ENCODE results near the gene LEP. TPM values are rescaled to one million over a fixed set of nuclear protein-coding genes. Genes with fewer than 3 reads are reported as not detected.

The LEP gene
- total RNA-seq, 2 experiments from 2014 or later = not detected

DNA sequence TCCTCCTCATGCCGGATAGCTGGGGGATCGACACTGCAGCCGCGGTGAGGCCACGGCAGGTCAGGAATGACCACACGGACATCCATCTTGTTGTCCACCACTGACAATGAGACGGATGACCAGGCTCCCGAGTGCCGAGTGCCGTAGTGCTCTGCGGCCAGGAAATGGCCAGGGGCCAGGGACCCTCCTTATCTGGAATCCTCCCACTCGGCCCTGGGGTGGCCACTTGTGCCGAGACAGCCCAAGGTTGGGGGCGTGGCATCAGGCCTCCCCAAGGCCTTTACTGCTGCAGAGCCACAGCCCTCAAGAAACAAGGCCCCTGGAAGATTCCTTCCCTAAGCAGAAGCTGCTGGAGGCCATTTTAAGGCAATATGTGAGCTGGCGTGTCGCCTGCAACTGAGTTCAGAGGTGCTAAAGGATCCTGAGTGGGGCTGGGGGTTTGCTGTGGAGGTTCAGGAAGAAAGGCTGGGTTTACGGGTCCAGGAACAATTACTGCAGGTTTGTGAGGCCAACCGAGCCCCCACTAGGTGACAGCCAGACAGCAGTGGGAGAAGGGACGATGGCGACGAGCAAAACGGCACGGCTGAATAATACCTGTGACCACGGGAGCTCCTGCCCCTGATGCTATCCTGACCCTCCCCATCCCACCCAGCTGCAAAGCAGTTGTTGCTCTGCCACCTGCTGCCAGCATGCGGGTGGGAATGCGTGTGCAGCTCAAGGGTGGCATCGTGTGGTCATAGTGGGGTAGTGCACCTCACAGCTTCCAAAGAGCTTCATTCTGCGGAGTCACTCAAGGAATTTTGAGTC is 31.6 kb upstream of the LEP start:
- CTCF ChIA-PET (ENCODE audit: unreplicated experiment) = interaction anchor here (0.6 to 2.1 kb wide), 12 partner anchors 18 to 525 kb away, joined by 3 to 11 read pairs (median 3); no protein-coding TSS in a partner anchor
- no TSS peak for BruUV-seq (replicated peaks)
- no peaks in the 10 kb centered on the region for H3K9me3 ChIP-seq (ENCODE audit: low read length)
- no peaks in the 10 kb centered on the region; the same call in 1 of the 2 replicates for H4K20me1 ChIP-seq (ENCODE audit: insufficient read depth, low read length)
- H3K27ac ChIP-seq (ENCODE audit: low read depth, low read length, poor library complexity, severe bottlenecking) = no peak overlapping the region
- no peaks in the 10 kb centered on the region for H3K4me1 ChIP-seq (ENCODE audit: insufficient read depth, low read length, poor library complexity, severe bottlenecking)
- no peaks in the 10 kb centered on the region for H3K9me2 ChIP-seq (ENCODE audit: insufficient read depth, low read length)
- POLR2A ChIA-PET = interaction anchor here (0.6 to 1.5 kb wide), 8 partner anchors 11 to 582 kb away, joined by 3 to 5 read pairs (median 3); no protein-coding TSS in a partner anchor
- no peak for TF ChIP-seq EZH2phosphoT487 (IDR thresholded peaks at IDR 0.05; ENCODE audit: borderline replicate concordance, low read depth, low read length)
- TF ChIP-seq, protein P1, sequence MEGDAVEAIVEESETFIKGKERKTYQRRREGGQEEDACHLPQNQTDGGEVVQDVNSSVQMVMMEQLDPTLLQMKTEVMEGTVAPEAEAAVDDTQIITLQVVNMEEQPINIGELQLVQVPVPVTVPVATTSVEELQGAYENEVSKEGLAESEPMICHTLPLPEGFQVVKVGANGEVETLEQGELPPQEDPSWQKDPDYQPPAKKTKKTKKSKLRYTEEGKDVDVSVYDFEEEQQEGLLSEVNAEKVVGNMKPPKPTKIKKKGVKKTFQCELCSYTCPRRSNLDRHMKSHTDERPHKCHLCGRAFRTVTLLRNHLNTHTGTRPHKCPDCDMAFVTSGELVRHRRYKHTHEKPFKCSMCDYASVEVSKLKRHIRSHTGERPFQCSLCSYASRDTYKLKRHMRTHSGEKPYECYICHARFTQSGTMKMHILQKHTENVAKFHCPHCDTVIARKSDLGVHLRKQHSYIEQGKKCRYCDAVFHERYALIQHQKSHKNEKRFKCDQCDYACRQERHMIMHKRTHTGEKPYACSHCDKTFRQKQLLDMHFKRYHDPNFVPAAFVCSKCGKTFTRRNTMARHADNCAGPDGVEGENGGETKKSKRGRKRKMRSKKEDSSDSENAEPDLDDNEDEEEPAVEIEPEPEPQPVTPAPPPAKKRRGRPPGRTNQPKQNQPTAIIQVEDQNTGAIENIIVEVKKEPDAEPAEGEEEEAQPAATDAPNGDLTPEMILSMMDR (conservative IDR thresholded peaks at IDR 0.05; ENCODE audit: low read length) = peak; percentile 98
- H3K4me2 ChIP-seq (ENCODE audit: low read length) = no peak overlapping the region
- no peak overlapping the region for H2AFZ ChIP-seq (ENCODE audit: low read length)
- H3K36me3 ChIP-seq (ENCODE audit: insufficient read depth, low read length) = no peaks in the 10 kb centered on the region
- no peak overlapping the region for H3K4me3 ChIP-seq (ENCODE audit: low read depth, low read length, poor library complexity, severe bottlenecking)
- intact Hi-C loops (cut with micrococcal nuclease; ENCODE audit: unreplicated experiment) = loop anchor here (1.0 to 10.0 kb wide), 5 partner anchors 73 to 765 kb away; no protein-coding TSS in a partner anchor
- no peaks in the 10 kb centered on the region for H3K79me2 ChIP-seq (ENCODE audit: insufficient read depth, low read depth, low read length)
- peak; percentile 80 for DNase-seq (ENCODE audit: low spot score)

- H3K4me2 ChIP-seq (ENCODE audit: low read length) = no peak overlapping the region
- ChIA-PET CTCF (ENCODE audit: unreplicated experiment) (interaction anchor here (0.6 to 2.1 kb wide), 8 partner anchors 18 to 526 kb away, joined by 3 to 11 read pairs (median 4); no protein-coding TSS in a partner anchor), POLR2A (interaction anchor here (0.7 to 1.5 kb wide), 5 partner anchors 11 to 583 kb away, joined by 3 to 5 read pairs (median 3); no protein-coding TSS in a partner anchor)
- no peaks in the 10 kb centered on the region for H3K9me2 ChIP-seq (ENCODE audit: insufficient read depth, low read length)
- TF ChIP-seq, protein P1 (conservative IDR thresholded peaks at IDR 0.05; ENCODE audit: low read length) = peak; percentile 23; the same call in 1 of the 2 replicates
- TF ChIP-seq EZH2phosphoT487 (IDR thresholded peaks at IDR 0.05; ENCODE audit: borderline replicate concordance, low read depth, low read length) = no peak
- no peak overlapping the region for H3K4me3 ChIP-seq (ENCODE audit: low read depth, low read length, poor library complexity, severe bottlenecking)
- no peak overlapping the region for H2AFZ ChIP-seq (ENCODE audit: low read length)
- H3K27ac ChIP-seq (ENCODE audit: low read depth, low read length, poor library complexity, severe bottlenecking) = no peak overlapping the region
- no peaks in the 10 kb centered on the region for H3K9me3 ChIP-seq (ENCODE audit: low read length)
- no peaks in the 10 kb centered on the region for H3K79me2 ChIP-seq (ENCODE audit: insufficient read depth, low read depth, low read length)
- H4K20me1 ChIP-seq (ENCODE audit: insufficient read depth, low read length) = no peaks in the 10 kb centered on the region; the same call in 1 of the 2 replicates
- no TSS peak for BruUV-seq (replicated peaks)
- H3K36me3 ChIP-seq (ENCODE audit: insufficient read depth, low read length) = no peaks in the 10 kb centered on the region
- no peaks in the 10 kb centered on the region for H3K4me1 ChIP-seq (ENCODE audit: insufficient read depth, low read length, poor library complexity, severe bottlenecking)
- intact Hi-C loops (cut with micrococcal nuclease; ENCODE audit: unreplicated experiment) = loop anchor here (10.0 kb wide), 1 partner anchor 765 kb away; no protein-coding TSS in a partner anchor
- no peak for DNase-seq (ENCODE audit: low spot score)
Measured at GRCh38 chr7:128210036-128210347, 31.1 kb upstream of the LEP start.

Measured in OCI-LY7 (cell line).